ENCODE results near the gene TWNK.

TWNK gene

GRCh38 chr10:101031128-101031795 lies 43.9 kb downstream of the TWNK start, which contains the start of the genes PDZD7 and SFXN3 (continued):
- TF ChIP-seq ELK4 (IDR thresholded peaks at IDR 0.05; ENCODE audit: borderline replicate concordance, low read depth, low read length) (no peak), ZNF202 (tag by site-specific recombination; IDR thresholded peaks at IDR 0.05; ENCODE audit: borderline replicate concordance) (no peak), ZNF394 (tag by site-specific recombination; IDR thresholded peaks at IDR 0.05; ENCODE audit: borderline replicate concordance) (no peak), ZNF23 (tag by site-specific recombination; IDR thresholded peaks at IDR 0.05; ENCODE audit: borderline replicate concordance) (no peak), BCL11B (tag by site-specific recombination; IDR thresholded peaks at IDR 0.05; ENCODE audit: low read depth) (no peak), ZNF140 (tag by site-specific recombination; IDR thresholded peaks at IDR 0.05) (no peak), ZNF585B (tag by site-specific recombination; IDR thresholded peaks at IDR 0.05) (no peak), ZNF391 (tag by site-specific recombination; IDR thresholded peaks at IDR 0.05; ENCODE audit: borderline replicate concordance, low read depth) (no peak), ZNF785 (tag by site-specific recombination; IDR thresholded peaks at IDR 0.05) (no peak), KLF8 (tag by site-specific recombination; IDR thresholded peaks at IDR 0.05) (peak; percentile 91), PRDM1 (tag by site-specific recombination; IDR thresholded peaks at IDR 0.05) (no peak), ZNF830 (tag by site-specific recombination; IDR thresholded peaks at IDR 0.05; ENCODE audit: low read depth) (no peak), PBX3 (CRISPR knock-in tag; IDR thresholded peaks at IDR 0.05) (peak; percentile 98), AEBP2 (tag by site-specific recombination; IDR thresholded peaks at IDR 0.05; ENCODE audit: borderline replicate concordance) (no peak), EGR2 (tag by site-specific recombination; IDR thresholded peaks at IDR 0.05; ENCODE audit: low read depth) (peak; percentile 78), ZNF423 (tag by site-specific recombination; IDR thresholded peaks at IDR 0.05) (no peak), ZNF513 (tag by site-specific recombination; IDR thresholded peaks at IDR 0.05) (peak; percentile 80), GLI2 (tag by site-specific recombination; IDR thresholded peaks at IDR 0.05; ENCODE audit: borderline replicate concordance, low read depth) (no peak), ZNF488 (tag by site-specific recombination; IDR thresholded peaks at IDR 0.05) (no peak), ZNF664 (tag by site-specific recombination; IDR thresholded peaks at IDR 0.05) (no peak), ZNF792 (tag by site-specific recombination; IDR thresholded peaks at IDR 0.05) (no peak), ZFP3 (tag by site-specific recombination; IDR thresholded peaks at IDR 0.05; ENCODE audit: low read depth) (no peak), SETDB1 (IDR thresholded peaks at IDR 0.05; ENCODE audit: insufficient read length, low read length) (no peak), ZSCAN18 (tag by site-specific recombination; IDR thresholded peaks at IDR 0.05) (no peak), OVOL3 (tag by site-specific recombination; IDR thresholded peaks at IDR 0.05) (no peak), ZNF626 (tag by site-specific recombination; IDR thresholded peaks at IDR 0.05) (no peak), ZBTB10 (tag by site-specific recombination; IDR thresholded peaks at IDR 0.05) (0 out of 2 replicates have a peak, but pooled peaks have one; percentile 57), ZFP37 (tag by site-specific recombination; IDR thresholded peaks at IDR 0.05) (no peak), ZNF623 (tag by site-specific recombination; IDR thresholded peaks at IDR 0.05) (no peak; the same call in 1 of the 2 replicates)
